Mesenchymal stem cell (in vitro differentiated cells and primary cell): ENCODE results near the gene CNDP1.

Source experiments
- DNase-seq: peaks from one replicate; pipeline ENCODE4 v3.0.0-alpha.2; 2013
- H2AFZ ChIP-seq: one replicate; pipeline ENCODE4 v1.6.1; 2013; ENCODE audit warnings: low read depth, mild to moderate bottlenecking, control low read depth, inconsistent platforms, low read length, moderate library complexity
- H2AK5ac ChIP-seq: 2 replicates; pipeline ENCODE4 v1.6.1; 2013; ENCODE audit warnings: low read length, moderate library complexity, mild to moderate bottlenecking, inconsistent platforms; ENCODE audit not compliant: severe bottlenecking
- H2BK120ac ChIP-seq: one replicate; pipeline ENCODE4 v1.6.1; 2013; ENCODE audit warnings: low read depth, mild to moderate bottlenecking, inconsistent platforms, low read length, moderate library complexity
- H2BK12ac ChIP-seq, 2 experiments: one replicate each; pipeline ENCODE4 v1.6.1; 2013; ENCODE audit warnings: inconsistent platforms in 2 of 2, low read length in 2 of 2, mild to moderate bottlenecking in 2 of 2, moderate library complexity in 2 of 2, control low read depth in 1 of 2
- H2BK15ac ChIP-seq: one replicate; pipeline ENCODE4 v1.6.1; 2013; ENCODE audit warnings: mild to moderate bottlenecking, low read depth, inconsistent platforms; ENCODE audit not compliant: poor library complexity, severe bottlenecking
- H2BK5ac ChIP-seq: 2 replicates; pipeline ENCODE4 v1.6.1; 2013; ENCODE audit warnings: low read depth, mild to moderate bottlenecking, low read length, control low read depth, inconsistent platforms; ENCODE audit not compliant: poor library complexity, severe bottlenecking
- H3K14ac ChIP-seq, 2 experiments: one replicate each; pipeline ENCODE4 v1.6.1; 2013; ENCODE audit warnings: inconsistent platforms in 2 of 2, low read length in 2 of 2, control low read depth in 1 of 2, mild to moderate bottlenecking in 1 of 2, moderate library complexity in 1 of 2
- H3K18ac ChIP-seq, 2 experiments: one replicate each; pipeline ENCODE4 v1.6.1; 2013; ENCODE audit warnings: inconsistent platforms in 2 of 2, low read length in 2 of 2, control low read depth in 1 of 2, low read depth in 1 of 2, mild to moderate bottlenecking in 1 of 2
- H3K23ac ChIP-seq, 2 experiments: one replicate each; pipeline ENCODE4 v1.6.1; 2013; ENCODE audit warnings: inconsistent platforms in 2 of 2, low read length in 2 of 2, mild to moderate bottlenecking in 2 of 2, moderate library complexity in 2 of 2, control low read depth in 1 of 2
- H3K27ac ChIP-seq: 2 replicates; pipeline ENCODE4 v1.5.1; 2013; ENCODE audit warnings: mild to moderate bottlenecking, moderate library complexity, low read length, control low read depth, inconsistent platforms; ENCODE audit not compliant: poor library complexity, severe bottlenecking
- H3K27me3 ChIP-seq, 2 experiments: 2 replicates each; pipeline versions ENCODE4 v1.6.1 to v1.7.0; 2013; ENCODE audit warnings: low read length in 2 of 2, mild to moderate bottlenecking in 2 of 2, moderate library complexity in 2 of 2, control low read depth in 1 of 2, inconsistent platforms in 1 of 2; ENCODE audit not compliant: control insufficient read depth in 1 of 2, insufficient read depth in 1 of 2
- H3K36me3 ChIP-seq, 2 experiments: 2 replicates each; pipeline versions ENCODE4 v1.6.1 to v1.7.0; 2013; ENCODE audit warnings: low read length in 2 of 2, control low read depth in 1 of 2, inconsistent platforms in 1 of 2, low read depth in 1 of 2, mild to moderate bottlenecking in 1 of 2; ENCODE audit not compliant: insufficient read depth in 2 of 2, control insufficient read depth in 1 of 2
- H3K4ac ChIP-seq, 2 experiments: one replicate each; pipeline ENCODE4 v1.6.1; 2013; ENCODE audit warnings: inconsistent platforms in 2 of 2, low read length in 2 of 2, mild to moderate bottlenecking in 2 of 2, moderate library complexity in 2 of 2, control low read depth in 1 of 2, low read depth in 1 of 2
- H3K4me1 ChIP-seq: 2 replicates; pipeline ENCODE4 v1.6.1; 2013; ENCODE audit warnings: low read depth, low read length, control low read depth; ENCODE audit not compliant: control insufficient read depth, insufficient read depth
- H3K4me2 ChIP-seq: 2 replicates; pipeline ENCODE4 v1.6.1; 2013; ENCODE audit warnings: low read length, mild to moderate bottlenecking, inconsistent platforms; ENCODE audit not compliant: poor library complexity, severe bottlenecking
- H3K4me3 ChIP-seq, 2 experiments: 2 replicates each; pipeline versions ENCODE4 v1.5.1 to v1.7.0; 2013; ENCODE audit warnings: low read length in 2 of 2, mild to moderate bottlenecking in 2 of 2, control low read depth in 1 of 2, low read depth in 1 of 2; ENCODE audit not compliant: insufficient read depth in 1 of 2
- H3K79me1 ChIP-seq: replicated peaks from 2 replicates; pipeline ENCODE4 v1.6.1; 2013; ENCODE audit warnings: mild to moderate bottlenecking, control low read depth, low read length, inconsistent platforms; ENCODE audit not compliant: poor library complexity, severe bottlenecking
- H3K9ac ChIP-seq: 2 replicates; pipeline ENCODE4 v1.7.0; 2013; ENCODE audit warnings: mild to moderate bottlenecking, low read length, moderate library complexity
- H3K9me3 ChIP-seq: 2 replicates; pipeline ENCODE4 v1.7.0; 2013; ENCODE audit warnings: mild to moderate bottlenecking, low read length; ENCODE audit not compliant: control insufficient read depth
- H4K8ac ChIP-seq: one replicate; pipeline ENCODE4 v1.6.1; 2013; ENCODE audit warnings: inconsistent platforms, mild to moderate bottlenecking, low read length, moderate library complexity
- H4K91ac ChIP-seq: one replicate; pipeline ENCODE4 v1.6.1; 2013; ENCODE audit warnings: mild to moderate bottlenecking, low read length, inconsistent platforms
- WGBS: methylation state at CpG from one replicate; pipeline ENCODE4 v1.1.7; 2013; ENCODE audit warnings: mixed read lengths; 5-methylcytosine and 5-hydroxymethylcytosine counted together

Gene CNDP1

GRCh38 chr18:74551452-74551851 lies 17.2 kb downstream of the CNDP1 start:
- Histone ChIP-seq H3K4ac (no peak overlapping the region), H3K23ac (no peak overlapping the region), H3K4me3 (no peak overlapping the region), H4K8ac (no peak overlapping the region), H3K14ac (no peak overlapping the region), H3K9me3 (peaks cover 17% of the 10 kb centered on the region), H4K91ac (no peak overlapping the region), H2BK15ac (no peak overlapping the region), H3K27me3 (peaks cover 20 to 40% of the 10 kb centered on the region in 2 experiments), H2BK120ac (no peak overlapping the region), H2AFZ (no peak overlapping the region), H2AK5ac (no peak overlapping the region), H3K4me1 (no peaks in the 10 kb centered on the region), H3K18ac (no peak overlapping the region), H3K79me1 (no peaks in the 10 kb centered on the region), H3K36me3 (no peaks in the 10 kb centered on the region), H3K27ac (no peak overlapping the region), H2BK12ac (no peak overlapping the region), H3K4me2 (no peak overlapping the region), H2BK5ac (no peak overlapping the region), H3K9ac (no peak overlapping the region)
- no peak for DNase-seq
- WGBS = 44% methylated on average over 3 of the region's 3 CpGs

- Histone ChIP-seq H2BK120ac (no peak overlapping the region), H3K4me3 (no peak overlapping the region), H2BK15ac (no peak overlapping the region), H3K18ac (no peak overlapping the region), H2AK5ac (no peak overlapping the region), H3K4me2 (no peak overlapping the region), H3K4me1 (no peaks in the 10 kb centered on the region), H3K27me3 (peaks cover 20 to 44% of the 10 kb centered on the region in 2 experiments), H3K27ac (no peak overlapping the region), H4K8ac (no peak overlapping the region), H4K91ac (no peak overlapping the region), H3K9ac (no peak overlapping the region), H3K9me3 (peaks cover 17% of the 10 kb centered on the region), H3K14ac (no peak overlapping the region), H3K23ac (no peak overlapping the region), H2BK12ac (no peak overlapping the region), H3K36me3 (no peaks in the 10 kb centered on the region), H2BK5ac (no peak overlapping the region), H3K79me1 (no peaks in the 10 kb centered on the region), H2AFZ (no peak overlapping the region), H3K4ac (no peak overlapping the region)
- 15% methylated on average over 2 of the region's 5 CpGs for WGBS
- peak; percentile 81 for DNase-seq
Observed at GRCh38 chr18:74551936-74552555, 17.7 kb downstream of the CNDP1 start.

DNA sequence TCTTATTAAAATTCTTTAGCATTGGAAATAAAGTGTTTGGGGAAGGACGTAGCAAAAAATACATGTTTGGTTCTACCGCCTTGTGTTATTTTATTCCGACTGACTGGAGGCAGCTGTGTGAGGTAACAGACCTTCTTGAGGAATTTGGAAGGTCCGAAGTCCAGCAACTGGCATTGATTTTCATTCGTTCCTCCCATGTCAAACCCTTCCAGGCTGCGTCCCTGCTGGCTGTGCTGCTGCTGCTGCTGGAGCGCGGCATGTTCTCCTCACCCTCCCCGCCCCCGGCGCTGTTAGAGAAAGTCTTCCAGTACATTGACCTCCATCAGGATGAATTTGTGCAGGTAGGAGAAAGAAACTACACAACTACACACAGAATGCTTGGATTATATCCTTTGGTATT lies 21.8 kb downstream of the CNDP1 start:
- H2BK120ac ChIP-seq = no peak overlapping the region

GRCh38 chr18:74558096-74558495 lies 23.8 kb downstream of the CNDP1 start:
- Histone ChIP-seq H3K27ac (no peak overlapping the region), H4K91ac (no peak overlapping the region), H3K23ac (no peak overlapping the region), H4K8ac (no peak overlapping the region), H3K9ac (no peak overlapping the region), H3K9me3 (no peaks in the 10 kb centered on the region), H3K4me3 (no peak overlapping the region), H2AFZ (no peak overlapping the region), H3K79me1 (no peaks in the 10 kb centered on the region), H3K18ac (no peak overlapping the region), H3K36me3 (no peaks in the 10 kb centered on the region), H2BK15ac (no peak overlapping the region), H3K4me2 (no peak overlapping the region), H2BK12ac (no peak overlapping the region), H2AK5ac (no peak overlapping the region), H3K4ac (no peak overlapping the region), H2BK5ac (no peak overlapping the region), H3K4me1 (no peaks in the 10 kb centered on the region), H3K27me3 (peaks cover 29 to 64% of the 10 kb centered on the region in 2 experiments), H2BK120ac (no peak overlapping the region), H3K14ac (no peak overlapping the region)
- DNase-seq = no peak
- 62% methylated on average over 3 of the region's 4 CpGs for WGBS

More for the DNA sequence above, 21.8 kb downstream of the CNDP1 start:
- Histone ChIP-seq H3K4me1 (no peaks in the 10 kb centered on the region), H3K4ac (no peak overlapping the region), H3K27me3 (peaks cover 20 to 64% of the 10 kb centered on the region in 2 experiments), H3K9ac (no peak overlapping the region), H2AK5ac (no peak overlapping the region), H4K91ac (no peak overlapping the region), H3K4me2 (no peak overlapping the region), H3K23ac (no peak overlapping the region), H2BK5ac (no peak overlapping the region), H4K8ac (no peak overlapping the region), H3K9me3 (no peaks in the 10 kb centered on the region), H3K14ac (no peak overlapping the region), H3K18ac (no peak overlapping the region), H3K79me1 (no peaks in the 10 kb centered on the region), H3K27ac (no peak overlapping the region), H3K4me3 (no peak overlapping the region), H2AFZ (no peak overlapping the region), H3K36me3 (no peaks in the 10 kb centered on the region), H2BK15ac (no peak overlapping the region), H2BK12ac (no peak overlapping the region)
- WGBS = 97% methylated on average over 11 of the region's 11 CpGs
- DNase-seq = no peak
